ENCODE results near the gene DOCK1. TPM values are rescaled to one million over a fixed set of nuclear protein-coding genes. Genes with fewer than 3 reads are reported as not detected.

The DOCK1 gene
- total RNA-seq, 1 experiment from 2014 or later, result 40.0 TPM

GRCh38 chr10:127067542-127068194, 162.4 kb downstream of the DOCK1 start:
- no TSS peak for BruUV-seq (replicated peaks)
- Mint-ChIP-seq H3K27me3 (ENCODE audit: insufficient read depth, unreplicated experiment) (no peaks in the 10 kb centered on the region), H3K36me3 (ENCODE audit: insufficient read depth, unreplicated experiment) (peaks cover 78% of the 10 kb centered on the region), H3K4me1 (ENCODE audit: insufficient read depth, unreplicated experiment) (no peaks in the 10 kb centered on the region), H3K4me3 (ENCODE audit: unreplicated experiment) (no peak overlapping the region), H3K27ac (ENCODE audit: low read depth, unreplicated experiment) (no peak overlapping the region), H3K9me3 (ENCODE audit: unreplicated experiment) (no peaks in the 10 kb centered on the region)
- intact Hi-C loops (cut with micrococcal nuclease), result no loop called here
- CTCF ChIA-PET, result no interaction called here
- no peak for DNase-seq (ENCODE audit: unreplicated experiment)
- POLR2A ChIA-PET, result no interaction called here
- no peak for TF ChIP-seq CTCF (IDR thresholded peaks at IDR 0.05; ENCODE audit: unreplicated experiment)

GRCh38 chr10:127068485-127068884, 163.3 kb downstream of the DOCK1 start:
- H3K27me3 Mint-ChIP-seq (ENCODE audit: insufficient read depth, unreplicated experiment), result no peaks in the 10 kb centered on the region
- POLR2A ChIA-PET, result no interaction called here
- peaks cover 76% of the 10 kb centered on the region for H3K36me3 Mint-ChIP-seq (ENCODE audit: insufficient read depth, unreplicated experiment)
- no peaks in the 10 kb centered on the region for H3K4me1 Mint-ChIP-seq (ENCODE audit: insufficient read depth, unreplicated experiment)
- no peak overlapping the region for H3K27ac Mint-ChIP-seq (ENCODE audit: low read depth, unreplicated experiment)
- TF ChIP-seq CTCF (IDR thresholded peaks at IDR 0.05; ENCODE audit: unreplicated experiment), result no peak
- DNase-seq (ENCODE audit: unreplicated experiment), result no peak
- no TSS peak for BruUV-seq (replicated peaks)
- CTCF ChIA-PET, result interaction anchor here (0.6 to 0.7 kb wide), 2 partner anchors 172 to 279 kb away, joined by 3 read pairs; no protein-coding TSS in a partner anchor
- intact Hi-C loops (cut with micrococcal nuclease), result no loop called here
- H3K4me3 Mint-ChIP-seq (ENCODE audit: unreplicated experiment), result no peak overlapping the region
- no peaks in the 10 kb centered on the region for H3K9me3 Mint-ChIP-seq (ENCODE audit: unreplicated experiment)

- Mint-ChIP-seq H3K36me3 (ENCODE audit: insufficient read depth, unreplicated experiment) (peaks cover 76% of the 10 kb centered on the region), H3K27ac (ENCODE audit: low read depth, unreplicated experiment) (no peak overlapping the region), H3K4me1 (ENCODE audit: insufficient read depth, unreplicated experiment) (no peaks in the 10 kb centered on the region), H3K9me3 (ENCODE audit: unreplicated experiment) (no peaks in the 10 kb centered on the region), H3K4me3 (ENCODE audit: unreplicated experiment) (no peak overlapping the region), H3K27me3 (ENCODE audit: insufficient read depth, unreplicated experiment) (no peaks in the 10 kb centered on the region)
- no peak for DNase-seq (ENCODE audit: unreplicated experiment)
- intact Hi-C loops (cut with micrococcal nuclease), result no loop called here
- TF ChIP-seq CTCF (IDR thresholded peaks at IDR 0.05; ENCODE audit: unreplicated experiment), result no peak
- CTCF ChIA-PET, result no interaction called here
- POLR2A ChIA-PET, result no interaction called here
- no TSS peak for BruUV-seq (replicated peaks)
These were observed 164.2 kb downstream of the DOCK1 start for GRCh38 chr10:127069436-127069835.

- intact Hi-C loops (cut with micrococcal nuclease), result no loop called here
- CTCF ChIA-PET, result no interaction called here
- Mint-ChIP-seq H3K9me3 (ENCODE audit: unreplicated experiment) (no peaks in the 10 kb centered on the region), H3K36me3 (ENCODE audit: insufficient read depth, unreplicated experiment) (peaks cover 74% of the 10 kb centered on the region), H3K4me3 (ENCODE audit: unreplicated experiment) (no peak overlapping the region), H3K27ac (ENCODE audit: low read depth, unreplicated experiment) (no peak overlapping the region), H3K4me1 (ENCODE audit: insufficient read depth, unreplicated experiment) (no peaks in the 10 kb centered on the region), H3K27me3 (ENCODE audit: insufficient read depth, unreplicated experiment) (no peaks in the 10 kb centered on the region)
- TF ChIP-seq CTCF (IDR thresholded peaks at IDR 0.05; ENCODE audit: unreplicated experiment), result no peak
- BruUV-seq (replicated peaks), result no TSS peak
- POLR2A ChIA-PET, result no interaction called here
- no peak for DNase-seq (ENCODE audit: unreplicated experiment)
These were observed 165.9 kb downstream of the DOCK1 start for GRCh38 chr10:127071126-127071525.
